Activated T-helper 9 cell treated with anti-CD3 and anti-CD28 coated beads, Interleukin-2, amount 50 U/mL, for 16 hours (primary cell): ENCODE results near the gene COL4A3.

Experiments used
- DNase-seq: peaks from one replicate; pipeline ENCODE4 v3.0.0-alpha.2; 2020; ENCODE audit warnings: low read depth

Gene COL4A3

DNA sequence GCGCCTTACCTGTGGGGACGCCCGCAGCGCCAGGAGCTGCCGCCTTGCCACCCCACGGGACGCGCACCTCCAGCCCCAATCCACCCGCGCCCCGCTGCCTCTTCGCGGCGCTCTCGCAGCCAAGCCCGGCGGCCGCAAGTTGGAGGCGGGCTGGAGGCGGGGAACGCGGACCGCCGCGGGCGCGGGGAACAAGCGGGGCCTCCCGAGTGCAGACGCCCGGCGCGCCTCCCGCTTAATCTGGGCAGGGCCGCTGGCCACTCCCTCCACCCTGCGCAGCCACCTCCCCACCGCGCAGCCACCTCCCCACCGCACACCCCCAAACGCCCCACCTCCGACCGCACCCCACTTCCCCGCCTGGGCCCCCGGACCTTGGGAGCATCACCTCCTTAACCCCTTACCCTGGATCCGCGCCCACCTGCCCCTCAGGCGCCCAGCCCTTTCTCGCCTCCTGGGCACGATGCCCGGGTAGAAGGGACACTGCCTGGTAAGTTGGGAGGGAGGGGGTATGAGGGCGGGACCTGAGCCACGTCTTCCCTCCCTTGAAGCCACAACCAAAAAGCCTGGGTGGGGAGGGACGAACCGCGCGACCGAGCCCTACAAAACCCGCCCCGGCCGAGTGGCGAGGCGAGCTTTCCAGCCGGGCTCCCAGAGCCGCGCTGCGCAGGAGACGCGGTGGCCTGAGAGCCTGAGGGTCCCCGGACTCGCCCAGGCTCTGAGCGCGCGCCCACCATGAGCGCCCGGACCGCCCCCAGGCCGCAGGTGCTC, at the start of gene COL4A3, which contains the start of gene COL4A4:
COL4A3 (plus strand) TSS at position 627 of the 765 bp plus-strand sequence; CDS start at position 730, 103 bp downstream.
COL4A4 (minus strand) TSS at position 208 of the 765 bp plus-strand sequence. CDS start 16,722 bp downstream, outside the sequence.
- no peak for DNase-seq

DNA sequence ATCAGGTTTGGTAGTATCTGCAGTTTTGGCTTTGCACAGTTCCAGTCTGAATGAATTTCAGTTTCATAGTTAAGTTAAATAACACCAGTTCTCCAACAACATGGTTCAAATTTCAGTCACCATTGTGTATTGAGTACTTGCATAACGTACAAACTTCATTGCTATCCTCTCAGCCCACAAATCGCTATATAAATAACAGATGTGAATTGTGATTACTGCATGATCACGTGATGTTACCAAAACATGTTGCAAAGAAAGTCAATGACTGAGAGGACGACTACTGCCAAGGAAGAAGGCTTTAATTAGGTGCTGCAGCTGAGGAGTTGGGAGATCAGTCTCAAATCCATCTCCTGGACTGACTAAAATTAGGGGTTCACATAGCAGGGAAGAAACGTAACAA, 48.7 kb upstream of the COL4A3 start:
- no peak for DNase-seq

DNA sequence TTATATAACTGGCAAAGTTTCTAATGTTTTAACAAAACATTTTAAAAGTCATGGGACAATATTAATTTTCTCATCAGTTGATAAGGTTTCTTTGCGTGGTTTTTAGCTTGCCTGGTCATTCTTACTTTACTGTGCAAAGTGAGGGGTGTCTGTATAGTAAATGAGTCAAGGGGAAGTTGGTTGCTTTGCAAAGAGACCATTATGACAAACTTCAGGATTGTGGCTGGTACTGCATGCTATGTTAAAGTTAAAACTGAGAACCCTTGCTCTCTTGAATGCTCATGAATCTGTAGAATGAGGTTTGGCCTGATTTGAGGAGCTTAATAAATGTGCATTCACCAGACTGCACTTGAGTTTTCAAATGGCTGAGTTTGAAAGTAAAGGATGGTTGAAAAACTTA, 47.4 kb upstream of the COL4A3 start:
- DNase-seq = no peak

DNA sequence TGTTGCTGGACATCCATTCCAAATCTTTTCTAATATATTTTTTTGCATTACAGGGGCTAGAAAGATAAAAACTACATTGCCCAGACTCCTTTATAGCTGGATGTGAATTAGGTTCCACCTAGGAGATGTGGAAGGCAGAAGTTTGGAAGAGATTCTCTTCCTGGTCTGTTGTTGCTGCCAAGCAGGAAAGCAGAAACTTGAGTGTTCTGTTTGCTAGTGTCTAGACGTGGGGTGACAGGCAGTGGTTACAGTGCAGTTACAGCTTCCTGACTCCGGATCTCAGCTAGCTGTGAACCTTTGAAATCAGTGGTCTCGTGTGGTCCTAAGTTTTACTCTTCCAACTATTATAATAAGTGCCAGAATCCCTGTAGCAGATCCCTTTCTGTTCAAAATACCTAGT, 46.6 kb upstream of the COL4A3 start:
- no peak for DNase-seq

DNA sequence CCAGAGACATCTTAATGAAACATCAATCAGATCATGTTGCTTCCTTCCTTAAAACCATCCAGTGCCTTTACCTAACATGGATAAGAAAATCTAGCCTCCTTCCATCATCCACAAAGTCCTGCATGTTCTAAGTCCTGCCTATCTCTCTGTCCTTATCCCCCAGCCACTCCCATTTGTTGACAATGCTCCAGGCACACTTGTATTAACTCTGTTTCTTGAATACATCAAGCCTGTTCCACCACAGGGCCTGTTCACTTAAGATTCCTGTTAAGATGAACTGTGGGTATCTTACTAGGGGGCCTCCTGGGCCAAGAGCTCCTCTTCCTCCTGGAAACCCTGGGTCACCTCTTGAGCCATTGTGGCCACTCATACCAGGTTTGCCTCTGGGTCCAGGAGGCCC, 46.1 kb upstream of the COL4A3 start:
- DNase-seq = no peak

DNA sequence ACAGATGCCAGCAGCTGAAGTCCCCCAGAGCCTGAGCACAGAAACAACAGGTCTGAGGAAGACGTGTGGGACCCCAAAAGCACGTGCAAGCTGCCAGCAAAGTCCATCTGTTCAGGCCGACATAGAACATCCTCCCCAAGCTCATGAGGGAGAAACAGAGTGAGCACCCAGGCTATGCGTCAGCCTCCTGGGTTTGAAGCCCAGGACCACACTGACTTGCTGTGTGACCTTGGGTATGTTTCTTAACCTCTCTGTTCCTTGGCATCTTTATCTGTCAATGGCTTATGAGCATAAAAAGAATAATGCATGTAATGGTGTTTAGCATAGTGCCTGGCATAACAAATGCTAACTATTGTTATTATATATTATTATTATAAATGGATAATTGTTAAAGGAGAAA, 40.7 kb upstream of the COL4A3 start:
- no peak for DNase-seq

DNA sequence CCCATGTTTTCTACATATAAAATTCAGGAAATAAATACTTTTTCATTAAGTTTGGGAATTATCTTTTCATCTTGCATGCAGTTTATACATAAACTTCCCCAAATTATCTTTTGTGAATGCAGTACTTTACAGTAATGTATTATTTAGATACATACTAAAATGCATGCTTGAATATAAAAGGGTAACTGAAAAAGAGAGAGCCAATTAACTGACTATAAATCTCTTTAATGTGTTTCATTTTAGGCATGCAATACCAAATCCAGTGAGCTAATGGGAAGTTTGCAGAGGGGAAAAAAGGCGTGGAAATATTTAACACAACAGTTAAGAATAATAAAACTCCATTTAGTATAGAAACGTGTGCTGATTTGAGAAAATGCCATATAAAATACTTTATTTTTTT, 39.6 kb upstream of the COL4A3 start:
- no peak for DNase-seq

DNA sequence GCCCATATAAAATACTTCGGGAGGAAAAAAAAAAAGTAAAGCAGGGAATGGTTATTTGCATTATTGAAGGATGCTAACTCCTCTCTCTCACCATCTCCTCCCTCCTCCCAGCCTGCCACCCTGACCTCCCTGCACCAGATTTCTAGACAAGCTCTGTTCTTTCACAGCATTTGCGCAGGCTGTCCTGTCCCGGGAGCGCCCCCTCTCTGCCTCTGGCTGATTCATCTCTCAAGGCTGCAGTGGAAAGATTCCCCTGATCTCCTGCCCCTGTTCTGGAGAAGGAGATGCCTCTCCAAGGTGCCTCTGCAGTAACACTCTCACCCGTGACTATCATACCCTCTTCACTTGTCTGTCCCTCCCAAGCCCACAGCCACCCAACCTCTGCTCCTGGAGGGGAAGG, 38.9 kb upstream of the COL4A3 start:
- DNase-seq = no peak

DNA sequence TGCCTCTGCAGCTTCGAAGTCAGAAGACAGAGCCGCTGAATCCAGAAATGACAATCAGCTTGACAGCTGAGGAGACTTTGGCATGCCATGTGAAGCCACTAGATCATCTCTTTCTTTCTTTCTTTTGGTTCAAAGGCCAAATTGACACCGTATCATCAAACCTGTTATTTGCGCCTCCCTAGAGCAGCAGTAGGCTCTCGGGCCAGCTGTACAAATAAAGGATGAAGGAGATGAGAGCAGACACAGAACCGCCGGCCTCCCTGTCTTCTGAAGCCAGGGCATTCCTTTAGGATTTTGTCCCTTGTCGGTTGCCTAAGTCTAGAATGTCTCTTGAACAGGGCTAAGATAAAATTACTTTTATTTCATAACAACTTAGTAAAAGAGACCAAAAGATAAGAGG, 37.2 kb upstream of the COL4A3 start:
- DNase-seq = no peak

DNA sequence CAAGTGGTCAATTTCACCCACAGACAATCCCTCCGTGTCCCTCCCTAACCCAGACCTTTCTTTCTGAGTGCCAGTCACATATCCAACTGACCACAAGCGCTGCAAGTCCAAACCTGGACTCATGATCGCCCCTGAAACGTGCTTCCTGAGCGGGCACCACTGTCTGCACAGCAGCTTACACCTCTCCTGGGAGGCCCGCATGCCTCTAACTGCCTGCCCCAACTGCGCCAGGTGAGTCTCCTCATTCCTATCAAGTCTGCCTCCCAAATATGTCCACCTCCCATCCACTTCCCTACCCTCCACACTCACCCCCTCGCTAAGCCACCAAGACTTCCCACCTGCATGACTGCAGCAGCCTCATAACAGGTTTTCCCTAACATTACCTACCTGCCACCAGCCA, 33.8 kb upstream of the COL4A3 start:
- DNase-seq = no peak

DNA sequence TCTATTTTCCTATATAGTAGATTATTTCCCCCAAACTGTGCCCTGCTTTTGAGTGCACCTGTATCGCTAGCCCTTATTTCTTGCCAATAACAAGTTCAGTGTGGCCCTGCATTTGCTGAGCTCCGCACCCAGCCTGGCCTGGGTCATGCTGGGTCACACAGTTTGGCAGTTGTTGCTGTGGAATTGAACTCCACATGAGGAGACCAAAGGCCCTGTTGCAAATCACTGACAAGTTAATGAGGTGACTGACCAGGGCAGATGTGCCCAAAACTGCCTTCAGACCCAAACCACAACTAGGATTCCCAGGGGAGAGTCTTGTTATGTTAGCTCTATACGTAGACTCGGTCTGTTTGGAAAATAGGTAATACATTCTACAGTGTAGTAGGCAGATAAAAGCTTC, 31.4 kb upstream of the COL4A3 start:
- DNase-seq = no peak

DNA sequence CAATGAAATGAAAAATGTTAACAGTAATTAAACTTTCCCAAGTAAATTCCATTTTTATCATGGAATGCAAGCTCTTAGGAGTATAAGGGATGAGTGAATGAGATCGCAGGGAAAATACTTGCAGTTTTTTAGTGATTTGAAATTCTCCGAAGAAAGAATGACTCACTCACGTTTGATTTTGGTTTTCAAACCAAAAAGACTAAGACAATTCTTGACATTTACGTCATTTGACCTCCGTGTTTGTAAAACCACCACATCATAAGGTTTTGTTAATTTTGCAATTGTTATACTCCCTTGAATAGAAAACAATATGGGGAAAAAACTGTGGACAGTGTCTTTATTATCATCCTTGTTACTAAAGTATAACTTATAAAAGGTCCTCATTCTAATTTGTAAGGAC, 29.8 kb upstream of the COL4A3 start:
- DNase-seq = no peak

DNA sequence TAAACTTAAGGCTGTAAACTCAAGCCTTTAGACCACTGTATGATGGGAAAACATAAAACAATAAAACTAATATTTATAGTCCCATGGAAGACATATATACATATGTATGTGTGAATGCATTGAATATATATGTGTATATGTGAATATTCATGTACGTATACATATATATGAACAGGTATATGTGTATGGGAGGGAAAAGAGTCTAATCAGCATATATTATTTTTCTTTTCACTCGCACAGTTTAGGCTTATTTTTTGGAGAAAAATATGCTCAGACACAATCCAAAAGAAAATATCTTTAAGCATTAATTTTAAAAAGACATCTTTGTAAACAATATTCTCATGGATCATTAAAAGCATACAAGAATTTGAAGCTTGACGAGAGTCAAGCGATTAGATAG, 23.1 kb upstream of the COL4A3 start:
- no peak for DNase-seq

DNA sequence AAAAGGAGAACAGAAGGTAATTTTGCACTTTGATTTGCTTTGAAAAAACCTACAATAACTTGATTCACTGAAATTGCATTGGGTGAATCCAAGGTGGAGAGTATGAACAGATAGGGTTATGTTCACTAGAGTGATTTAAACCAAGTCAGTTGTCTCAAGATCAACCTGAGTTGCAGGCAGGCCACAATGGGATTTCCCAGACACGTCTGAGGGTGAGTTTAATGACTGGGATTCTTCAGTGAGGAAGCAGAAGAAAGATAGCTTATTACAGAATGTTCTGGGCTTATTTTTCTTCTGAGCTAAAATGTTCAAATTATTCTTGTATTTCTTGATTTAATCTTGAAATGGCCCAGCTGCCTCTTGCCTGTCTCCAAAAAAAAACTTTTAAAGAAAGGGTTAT, 20.5 kb upstream of the COL4A3 start:
- no peak for DNase-seq

DNA sequence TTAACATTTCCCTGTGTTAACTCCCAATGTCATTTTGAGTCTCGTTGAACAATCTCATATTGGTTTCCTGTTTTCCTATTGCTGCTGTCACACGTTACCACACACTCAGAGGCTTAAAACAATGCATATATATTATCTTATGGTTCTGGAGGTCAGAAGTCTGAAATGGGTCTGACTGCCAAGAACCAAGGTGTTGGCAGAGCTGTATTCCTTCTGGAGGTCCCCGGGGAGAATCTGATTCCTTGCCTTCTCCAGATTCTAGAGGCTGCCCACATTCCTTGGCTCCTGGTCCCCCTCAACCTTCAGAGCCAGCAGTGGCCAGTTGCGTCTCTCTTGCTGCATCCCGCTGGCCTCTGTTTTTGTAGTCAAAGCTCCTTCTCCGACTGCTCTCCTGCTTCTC, 18.0 kb upstream of the COL4A3 start:
- DNase-seq = no peak

DNA sequence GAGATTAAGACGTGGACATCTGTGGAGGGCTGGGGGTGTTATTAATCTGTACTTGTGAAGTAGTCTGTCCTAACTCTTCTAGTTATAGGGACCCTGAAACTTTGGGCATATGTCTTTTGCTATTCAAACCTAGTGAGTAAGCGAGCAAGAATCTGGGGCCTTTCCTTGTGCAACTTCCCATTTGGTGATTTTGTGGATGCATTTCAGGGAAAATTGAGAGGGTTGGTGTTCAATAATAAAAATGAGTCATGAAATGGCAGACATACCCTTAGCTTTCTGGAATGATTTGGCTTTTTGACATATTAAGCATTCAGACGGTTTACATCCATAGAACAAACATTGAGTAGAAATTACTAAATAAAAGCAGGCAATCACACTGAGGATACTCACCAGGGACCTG, 17.4 kb upstream of the COL4A3 start:
- no peak for DNase-seq

DNA sequence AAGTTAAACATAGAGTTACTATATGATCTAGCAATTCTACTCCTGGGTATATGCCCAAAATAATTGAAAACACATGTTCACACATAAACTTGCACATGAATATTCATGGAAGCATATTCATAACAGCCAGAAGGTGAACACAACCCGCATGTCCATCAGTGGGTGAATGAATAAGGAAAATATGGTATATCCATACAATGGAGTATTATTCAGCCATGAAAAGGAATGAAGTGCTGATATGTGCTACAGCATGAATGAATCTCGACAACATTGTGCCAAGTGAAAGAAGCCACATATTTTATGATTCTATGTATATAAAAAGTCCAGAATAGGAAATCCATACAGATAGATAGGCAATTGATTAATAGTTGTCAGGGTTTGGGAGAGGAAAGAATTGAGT, 16.3 kb upstream of the COL4A3 start:
- no peak for DNase-seq

DNA sequence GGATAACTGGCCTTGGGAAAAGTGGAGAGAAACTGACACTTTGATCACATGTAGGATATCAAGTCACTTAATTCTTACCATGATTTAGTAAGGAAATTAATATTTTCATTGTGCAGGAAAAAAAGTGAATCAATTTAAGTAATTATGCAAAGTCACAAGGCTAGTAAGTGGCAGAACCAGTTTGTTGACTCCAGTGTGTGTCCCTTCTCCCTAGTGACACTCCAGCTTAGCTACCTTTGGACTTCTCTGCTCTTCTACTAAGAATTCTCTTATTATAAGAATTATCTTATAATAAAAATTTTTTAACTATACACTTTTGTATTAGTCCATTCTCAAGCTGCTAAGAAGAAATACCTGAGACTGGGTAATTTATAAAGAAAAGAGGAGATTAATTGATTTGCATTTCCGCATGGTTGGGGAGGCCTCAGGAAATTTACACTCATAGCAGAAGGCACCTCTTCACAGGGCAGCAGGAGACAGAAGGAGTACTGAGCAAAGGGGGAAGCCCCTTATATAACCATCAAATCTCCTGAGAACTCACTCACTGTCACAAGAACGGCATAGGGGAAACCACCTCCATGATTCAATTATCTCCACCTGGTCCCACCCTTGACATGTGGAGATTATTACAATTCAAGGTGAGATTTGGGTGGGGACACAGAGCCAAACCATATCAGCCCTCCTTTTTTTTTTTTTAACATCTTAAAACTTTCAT, 14.0 kb upstream of the COL4A3 start:
- DNase-seq = no peak

DNA sequence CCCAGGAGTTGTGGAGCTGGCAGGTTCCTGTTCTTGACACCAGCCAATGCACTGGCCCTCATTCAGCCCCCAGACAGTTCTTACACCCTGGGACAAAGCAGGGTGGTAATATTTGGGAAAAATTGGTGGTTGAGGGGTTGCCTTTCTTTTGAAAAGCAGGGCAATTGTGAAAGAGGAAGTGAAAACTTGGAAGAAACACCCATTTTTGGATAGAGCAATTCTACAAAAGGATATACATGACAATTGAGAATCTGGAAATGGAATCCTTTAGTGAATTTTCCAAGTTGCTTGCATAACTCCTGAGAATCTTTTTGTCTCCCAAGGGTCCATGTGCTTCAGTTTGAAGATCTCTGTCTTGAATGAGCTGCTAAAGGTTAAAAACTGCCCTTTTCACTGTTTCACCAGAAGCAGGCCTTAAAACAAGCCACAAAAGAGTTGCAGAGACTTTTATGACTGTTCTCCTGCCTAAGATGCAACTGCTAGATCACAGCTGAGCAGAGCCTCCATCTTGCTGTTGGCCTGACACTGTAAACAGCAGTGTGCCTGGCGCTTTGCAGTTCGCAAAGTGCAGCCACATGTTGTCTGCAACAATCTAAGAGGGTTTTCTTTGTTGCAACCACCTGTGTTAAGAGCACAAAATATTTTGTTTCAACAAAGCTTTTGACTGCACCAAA, 12.2 kb upstream of the COL4A3 start:
- no peak for DNase-seq

DNA sequence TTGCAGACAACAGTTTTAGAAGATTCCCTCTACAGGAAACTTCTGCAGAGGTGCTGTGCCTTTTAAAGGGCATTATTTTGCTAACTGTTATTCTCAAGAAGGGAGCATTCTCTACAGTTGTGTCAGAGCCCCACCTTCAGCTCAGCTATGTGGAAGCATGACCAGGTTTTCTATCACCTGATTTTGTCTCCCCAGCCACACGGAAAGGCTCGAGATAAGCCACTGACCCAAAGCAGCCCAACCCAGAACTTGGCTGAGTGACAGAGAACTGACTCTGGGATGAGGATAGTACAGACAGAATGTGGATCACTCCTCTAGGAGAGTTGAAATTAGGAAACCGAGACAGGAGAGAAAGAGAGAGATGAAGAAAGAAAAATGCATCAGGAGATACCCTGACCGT, 11.1 kb upstream of the COL4A3 start:
- no peak for DNase-seq

DNA sequence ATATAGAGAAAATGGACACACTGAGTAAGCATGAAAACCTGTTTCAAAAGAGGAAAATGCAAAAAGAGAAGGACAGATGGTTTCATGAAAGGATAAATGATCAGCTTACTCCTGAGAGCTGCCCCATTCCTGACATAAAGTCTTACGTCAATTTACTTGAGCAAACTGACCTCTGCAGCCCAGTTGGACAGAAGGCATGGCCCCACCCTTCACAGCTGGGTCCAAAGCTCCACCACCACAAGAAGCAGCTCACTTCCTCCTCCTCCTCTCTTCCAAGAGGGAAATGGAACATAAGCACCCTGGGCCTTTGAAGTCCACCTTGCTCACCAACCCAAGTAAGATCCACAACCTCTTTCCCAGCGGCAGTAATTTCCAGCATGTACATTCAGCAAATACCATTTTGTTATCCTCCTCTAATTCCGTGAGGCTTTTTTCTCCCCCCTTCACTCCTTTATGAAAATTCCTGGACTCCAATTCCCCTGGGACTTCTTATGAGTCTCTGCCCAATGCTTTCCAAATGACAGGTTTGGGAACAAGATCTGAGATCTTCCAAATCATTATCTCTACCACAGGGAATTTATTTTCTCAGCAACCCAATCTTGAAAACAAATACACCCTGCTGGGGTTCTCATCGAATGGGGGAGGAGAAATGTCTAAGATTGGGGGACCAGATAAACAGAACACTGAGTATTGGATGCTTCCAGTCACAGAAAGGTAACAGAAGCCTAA, 10.5 kb upstream of the COL4A3 start:
- DNase-seq = no peak

DNA sequence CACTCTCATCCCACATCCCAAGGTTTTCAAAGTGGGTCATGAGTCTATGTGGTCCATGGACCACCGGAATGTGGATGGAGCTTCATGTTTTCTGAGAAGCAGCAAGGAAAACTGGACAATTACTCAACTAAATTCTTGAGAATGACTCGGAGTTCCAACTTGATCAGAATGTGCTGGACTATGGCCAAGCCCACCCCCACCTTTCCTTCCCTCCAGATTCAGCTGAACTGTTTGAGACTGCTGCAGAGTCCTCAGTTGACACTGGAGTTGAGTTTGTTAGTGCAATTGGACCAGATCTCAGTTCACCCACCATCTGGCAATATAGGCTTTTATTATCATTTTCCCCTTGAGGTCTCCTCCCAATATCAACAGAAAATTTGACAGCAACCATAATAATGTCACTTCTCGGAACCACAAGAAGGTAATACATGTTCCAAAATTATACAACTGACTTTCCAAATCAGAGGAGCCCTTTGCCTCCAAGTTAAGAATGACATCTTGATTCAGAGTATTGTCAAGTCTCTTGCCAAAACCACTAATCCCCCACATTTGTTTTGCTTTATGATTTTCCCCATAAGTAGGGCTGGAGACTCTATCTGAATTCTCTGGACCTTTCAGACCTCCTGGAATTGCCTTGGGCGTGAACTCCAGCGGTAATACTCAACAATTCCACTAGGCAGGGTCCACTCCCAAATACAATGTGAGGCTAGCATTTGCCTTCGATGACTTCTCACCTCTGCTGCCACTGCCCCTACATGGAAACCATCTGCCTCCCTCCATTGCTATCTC, 9.2 kb upstream of the COL4A3 start:
- DNase-seq = no peak
